HCT116 (cell line): ENCODE results near the gene ADAD2. TPM values are rescaled to one million over a fixed set of nuclear protein-coding genes. Genes with fewer than 3 reads are reported as not detected.

Experiments used
- ATAC-seq: fragments of 200-7000 bp; cut with Tn5 transposase; 2 replicates; pipeline ENCODE4 v1.9.1; 2020; ENCODE audit warnings: mild to moderate bottlenecking, moderate library complexity
- BruUV-seq: library from RNA; stranded (reverse); fragments of 400-500 nt; replicated peaks from 2 replicates; lab custom pipeline; 2021; lab: Mats Ljungman, UMichigan
- CTCF ChIA-PET: fragments of 300-600 bp; sonication (Branson Sonifier 250); formaldehyde crosslinking; loops from one replicate; lab custom pipeline; 2021; ENCODE audit warnings: antibody characterized with exemption; lab: Charles Lee
- POLR2A ChIA-PET: fragments of 300-600, 350-600 bp; sonication (Branson Sonifier 250); formaldehyde crosslinking; loops from one replicate; lab custom pipeline; 2021; ENCODE audit warnings: antibody characterized with exemption; lab: Charles Lee
- RAD21 ChIA-PET, 2 experiments: fragments of 300-600 bp; sonication (Branson Sonifier 250); formaldehyde crosslinking; loops; one replicate each; lab custom pipeline; 2023; ENCODE audit warnings: low total read pairs in 2 of 2; ENCODE audit not compliant: uncharacterized antibody in 2 of 2, unreplicated experiment in 2 of 2, low non-redundant PET in 1 of 2; lab: Charles Lee
- DNase-seq: peaks from one replicate; pipeline ENCODE4 v3.0.0-alpha.2; 2010; ENCODE audit warnings: low read depth, low spot score
- H2AFZ ChIP-seq: fragments of 200-600 bp; shearing (Covaris generic), sonication (generic); 2 replicates; pipeline ENCODE4 v1.6.1; 2017; ENCODE audit warnings: low read depth, mixed run types, mixed read lengths, antibody characterized with exemption, low read length; ENCODE audit not compliant: poor library complexity, severe bottlenecking
- H3K27ac ChIP-seq: 2 replicates; pipeline ENCODE4 v1.5.1; 2012; ENCODE audit warnings: low read depth, low read length
- H3K27me3 ChIP-seq: fragments of 200-600 bp; sonication (generic); 2 replicates; pipeline ENCODE4 v1.6.1; 2016; ENCODE audit warnings: mixed run types, low read length, mixed read lengths; ENCODE audit not compliant: insufficient read depth
- H3K36me3 ChIP-seq, 2 experiments: fragments of 200-500 bp in 1 of 2; fragments of 200-600 bp in 1 of 2; sonication (Bioruptor generic) in 1 of 2; sonication (generic) in 1 of 2; 2 replicates each; pipeline versions ENCODE4 v1.5.1 to v1.6.1; 2014 to 2016; ENCODE audit warnings: low read length in 2 of 2, inconsistent platforms in 1 of 2, mixed read lengths in 1 of 2, mixed run types in 1 of 2; ENCODE audit not compliant: insufficient read depth in 2 of 2, control insufficient read depth in 1 of 2
- H3K4me1 ChIP-seq, 2 experiments: fragments of 200-600 bp in 1 of 2; sonication (generic) in 1 of 2; 2 replicates each; pipeline versions ENCODE4 v1.5.1 to v1.6.1; 2012 to 2017; ENCODE audit warnings: low read length in 2 of 2, inconsistent platforms in 1 of 2, mild to moderate bottlenecking in 1 of 2, mixed read lengths in 1 of 2, mixed run types in 1 of 2, moderate library complexity in 1 of 2; ENCODE audit not compliant: insufficient read depth in 2 of 2, control insufficient read depth in 1 of 2
- H3K4me2 ChIP-seq: fragments of 200-600 bp; sonication (generic); 2 replicates; pipeline ENCODE4 v1.6.1; 2017; ENCODE audit warnings: mixed run types, low read length, mixed read lengths
- H3K4me3 ChIP-seq, 2 experiments: fragments of 200-600 bp in 1 of 2; sonication (generic) in 1 of 2; replicated peaks in 1 of 2; 2 replicates each; pipeline ENCODE4 v1.5.1; 2011 to 2016; ENCODE audit warnings: low read length in 2 of 2, control low read depth in 1 of 2, low read depth in 1 of 2, mild to moderate bottlenecking in 1 of 2, mixed read lengths in 1 of 2, mixed run types in 1 of 2
- H3K79me2 ChIP-seq: fragments of 200-600 bp; sonication (generic); 2 replicates; pipeline ENCODE4 v1.6.1; 2017; ENCODE audit warnings: mild to moderate bottlenecking, mixed run types, low read length, moderate library complexity, mixed read lengths; ENCODE audit not compliant: insufficient read depth
- H3K9ac ChIP-seq: fragments of 200-600 bp; sonication (generic); 2 replicates; pipeline ENCODE4 v1.6.1; 2016; ENCODE audit warnings: low read length, mixed read lengths
- H3K9me2 ChIP-seq: fragments of 200-600 bp; sonication (generic), shearing (Covaris generic); 2 replicates; pipeline ENCODE4 v1.6.1; 2017; ENCODE audit warnings: mixed run types, mild to moderate bottlenecking, moderate library complexity; ENCODE audit not compliant: insufficient read depth
- H3K9me3 ChIP-seq, 2 experiments: fragments of 200-500 bp in 1 of 2; fragments of 200-600 bp in 1 of 2; sonication (Bioruptor generic) in 1 of 2; sonication (generic) in 1 of 2; 2 replicates each; pipeline ENCODE4 v1.6.1; 2014 to 2017; ENCODE audit warnings: low read length in 2 of 2, mixed read lengths in 2 of 2, inconsistent platforms in 1 of 2, low read depth in 1 of 2, mild to moderate bottlenecking in 1 of 2, mixed run types in 1 of 2, moderate library complexity in 1 of 2; ENCODE audit not compliant: control insufficient read depth in 1 of 2, insufficient read depth in 1 of 2
- H4K20me1 ChIP-seq: fragments of 200-600 bp; sonication (generic), shearing (Covaris generic); 2 replicates; pipeline ENCODE4 v1.6.1; 2017; ENCODE audit warnings: mixed run types, mild to moderate bottlenecking, moderate library complexity; ENCODE audit not compliant: insufficient read depth
- CBX3 ChIP-seq: IDR thresholded peaks from 2 replicates; pipeline ENCODE4 v1.6.1; 2012; ENCODE audit warnings: low read depth
- CEBPB ChIP-seq: IDR thresholded peaks from 2 replicates; pipeline ENCODE4 v1.6.1; 2012; ENCODE audit warnings: low read depth
- ELF1 ChIP-seq: IDR thresholded peaks from 2 replicates; pipeline ENCODE4 v1.6.1; 2012; ENCODE audit warnings: low read depth, borderline replicate concordance
- FOSL1 ChIP-seq: IDR thresholded peaks from 2 replicates; pipeline ENCODE4 v1.6.1; 2012; ENCODE audit warnings: low read depth
- MAX ChIP-seq: IDR thresholded peaks from 2 replicates; pipeline ENCODE4 v1.6.1; 2012
- SIN3A ChIP-seq: IDR thresholded peaks from 2 replicates; pipeline ENCODE4 v1.6.1; 2012; ENCODE audit warnings: low read depth
- SP1 ChIP-seq: IDR thresholded peaks from 2 replicates; pipeline ENCODE4 v1.6.1; 2012; ENCODE audit warnings: low read depth
- SRF ChIP-seq: IDR thresholded peaks from 2 replicates; pipeline ENCODE4 v1.6.1; 2012; ENCODE audit warnings: low read depth
- ZBTB33 ChIP-seq: IDR thresholded peaks from 2 replicates; pipeline ENCODE4 v1.6.1; 2011; ENCODE audit warnings: mild to moderate bottlenecking, low read length, moderate library complexity; ENCODE audit not compliant: insufficient replicate concordance; ENCODE audit errors: extremely low read depth
- ZFX ChIP-seq: fragments of 450-650 bp; IDR thresholded peaks from 2 replicates; pipeline ENCODE4 v1.6.1; 2017
- ZNF274 ChIP-seq: fragments of 200-500 bp; sonication (Bioruptor generic); IDR thresholded peaks from 2 replicates; pipeline ENCODE4 v1.6.1; 2014; ENCODE audit warnings: mild to moderate bottlenecking, low read depth, low read length, inconsistent platforms
- intact Hi-C: fragments of 100-400 bp; cut with micrococcal nuclease; formaldehyde crosslinking; loops from 2 replicates; pipeline ENCODE4 v1.10.0; 2022
- total RNA-seq: library from RNA; stranded (reverse); gene quantifications from one replicate; pipeline ENCODE4 v1.2.1, GENCODE V29; 2021; ENCODE audit not compliant: unreplicated experiment
- TF ChIP-seq, protein P1 (sequence below): IDR thresholded peaks from 2 replicates; pipeline ENCODE4 v1.6.1; 2012; ENCODE audit warnings: low read depth

ADAD2 gene
- total RNA-seq, 1 experiment from 2014 or later, result not detected

DNA sequence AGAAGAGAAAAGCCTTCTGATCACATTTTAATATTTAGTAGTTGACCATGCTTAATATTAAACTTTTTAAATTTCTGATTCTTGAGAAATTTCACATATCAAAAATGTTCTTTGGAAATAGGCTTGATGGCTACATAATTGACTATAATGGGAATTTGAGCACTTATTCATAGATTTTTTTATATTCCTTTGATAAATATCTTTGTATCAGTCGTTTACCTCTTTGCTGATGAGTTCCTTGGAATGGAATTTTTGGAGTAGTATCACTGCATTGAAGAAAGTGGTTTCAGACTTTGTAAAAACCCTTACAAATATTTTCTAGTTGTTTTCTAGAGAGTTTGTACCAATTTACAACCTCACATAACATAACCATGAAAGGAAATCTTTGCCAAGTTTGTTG lies 31.2 kb upstream of the ADAD2 start:
- Histone ChIP-seq H3K27me3 (peaks cover 13% of the 10 kb centered on the region; the same call in 1 of the 2 replicates), H3K79me2 (no peaks in the 10 kb centered on the region), H3K4me1 (peaks cover 0 to 5% of the 10 kb centered on the region in 2 experiments; a peak in 1 of 4 replicates), H3K36me3 (no peaks in the 10 kb centered on the region), H3K27ac (no peak overlapping the region), H3K9ac (no peak overlapping the region), H3K4me2 (no peak overlapping the region), H3K9me2 (no peaks in the 10 kb centered on the region), H4K20me1 (no peaks in the 10 kb centered on the region), H3K4me3 (no peak overlapping the region), H3K9me3 (no peaks in the 10 kb centered on the region; a peak in 1 of 4 replicates)
- ChIA-PET CTCF (no interaction called here), RAD21 (no interaction called here), POLR2A (no interaction called here)
- intact Hi-C loops, result no loop called here
- no peak for ATAC-seq
- DNase-seq, result no peak
- BruUV-seq, result no TSS peak
- TF ChIP-seq SRF (no peak), ELF1 (no peak), ZNF274 (no peak), MAX (no peak), SP1 (no peak), FOSL1 (no peak), CEBPB (no peak), ZFX (no peak), ZBTB33 (no peak), CBX3 (no peak), SIN3A (no peak)
- TF ChIP-seq, protein P1, sequence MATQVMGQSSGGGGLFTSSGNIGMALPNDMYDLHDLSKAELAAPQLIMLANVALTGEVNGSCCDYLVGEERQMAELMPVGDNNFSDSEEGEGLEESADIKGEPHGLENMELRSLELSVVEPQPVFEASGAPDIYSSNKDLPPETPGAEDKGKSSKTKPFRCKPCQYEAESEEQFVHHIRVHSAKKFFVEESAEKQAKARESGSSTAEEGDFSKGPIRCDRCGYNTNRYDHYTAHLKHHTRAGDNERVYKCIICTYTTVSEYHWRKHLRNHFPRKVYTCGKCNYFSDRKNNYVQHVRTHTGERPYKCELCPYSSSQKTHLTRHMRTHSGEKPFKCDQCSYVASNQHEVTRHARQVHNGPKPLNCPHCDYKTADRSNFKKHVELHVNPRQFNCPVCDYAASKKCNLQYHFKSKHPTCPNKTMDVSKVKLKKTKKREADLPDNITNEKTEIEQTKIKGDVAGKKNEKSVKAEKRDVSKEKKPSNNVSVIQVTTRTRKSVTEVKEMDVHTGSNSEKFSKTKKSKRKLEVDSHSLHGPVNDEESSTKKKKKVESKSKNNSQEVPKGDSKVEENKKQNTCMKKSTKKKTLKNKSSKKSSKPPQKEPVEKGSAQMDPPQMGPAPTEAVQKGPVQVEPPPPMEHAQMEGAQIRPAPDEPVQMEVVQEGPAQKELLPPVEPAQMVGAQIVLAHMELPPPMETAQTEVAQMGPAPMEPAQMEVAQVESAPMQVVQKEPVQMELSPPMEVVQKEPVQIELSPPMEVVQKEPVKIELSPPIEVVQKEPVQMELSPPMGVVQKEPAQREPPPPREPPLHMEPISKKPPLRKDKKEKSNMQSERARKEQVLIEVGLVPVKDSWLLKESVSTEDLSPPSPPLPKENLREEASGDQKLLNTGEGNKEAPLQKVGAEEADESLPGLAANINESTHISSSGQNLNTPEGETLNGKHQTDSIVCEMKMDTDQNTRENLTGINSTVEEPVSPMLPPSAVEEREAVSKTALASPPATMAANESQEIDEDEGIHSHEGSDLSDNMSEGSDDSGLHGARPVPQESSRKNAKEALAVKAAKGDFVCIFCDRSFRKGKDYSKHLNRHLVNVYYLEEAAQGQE, result no peak
- TF ChIP-seq, all 23 proteins: peak for 0
- no peak overlapping the region for H2AFZ ChIP-seq
